NB4 (cell line): Measurements from ENCODE around the gene CDK15.

Experiments used
- DNase-seq: peaks from one replicate; pipeline ENCODE4 v3.0.0; 2010; ENCODE audit warnings: low read depth
- H3K4me3 ChIP-seq: one replicate; pipeline ENCODE4 v1.5.1; 2011; ENCODE audit warnings: mild to moderate bottlenecking, low read depth, low read length, moderate library complexity
- MYC ChIP-seq: IDR thresholded peaks from 2 replicates; pipeline ENCODE4 v1.6.1; 2011; ENCODE audit warnings: low read depth, low read length
- POLR2A ChIP-seq: IDR thresholded peaks from 2 replicates; pipeline ENCODE4 v1.6.1; 2011; ENCODE audit warnings: mild to moderate bottlenecking; ENCODE audit not compliant: insufficient read length; ENCODE audit errors: extremely low read depth
- TF ChIP-seq, protein P1 (sequence below): IDR thresholded peaks from one replicate; pipeline ENCODE4 v1.5.1; 2012; ENCODE audit warnings: low read depth, low read length
- TF ChIP-seq, protein P2 (sequence below): IDR thresholded peaks from 2 replicates; pipeline ENCODE4 v1.6.1; 2011; ENCODE audit warnings: low read depth, low read length

The CDK15 gene

DNA sequence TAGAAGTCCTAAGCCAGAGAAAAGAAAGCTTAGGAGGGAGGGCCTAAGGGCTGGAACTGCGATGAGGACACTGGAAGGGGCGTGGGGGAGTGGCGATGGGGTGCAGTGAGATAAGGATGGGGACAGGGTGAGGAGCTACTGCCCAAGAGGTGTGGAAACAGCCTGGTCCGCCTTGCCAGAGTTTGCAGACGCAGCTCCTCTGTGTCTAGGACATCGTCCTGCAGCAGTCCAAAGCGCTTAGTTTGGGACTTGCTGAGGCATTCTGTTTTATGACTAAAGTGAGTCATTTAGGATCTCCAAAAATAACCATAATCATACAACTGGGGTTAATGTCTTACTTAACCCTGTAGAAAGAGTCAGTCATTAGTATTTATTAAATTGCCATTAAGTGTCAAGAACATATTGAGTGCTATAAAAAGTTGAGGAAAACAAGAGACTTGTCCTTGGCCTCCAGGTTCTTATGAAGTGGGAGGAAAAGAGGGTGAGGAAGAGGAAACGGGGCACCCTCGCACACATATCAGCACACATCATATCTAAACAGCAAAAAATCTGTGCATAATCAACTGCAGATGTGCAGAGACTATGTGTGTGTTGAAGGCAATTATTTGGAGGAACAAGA, 74.8 kb downstream of the CDK15 start:
- peak; percentile 58 for DNase-seq
- no peak overlapping the region for H3K4me3 ChIP-seq
- TF ChIP-seq MYC: no peak

DNA sequence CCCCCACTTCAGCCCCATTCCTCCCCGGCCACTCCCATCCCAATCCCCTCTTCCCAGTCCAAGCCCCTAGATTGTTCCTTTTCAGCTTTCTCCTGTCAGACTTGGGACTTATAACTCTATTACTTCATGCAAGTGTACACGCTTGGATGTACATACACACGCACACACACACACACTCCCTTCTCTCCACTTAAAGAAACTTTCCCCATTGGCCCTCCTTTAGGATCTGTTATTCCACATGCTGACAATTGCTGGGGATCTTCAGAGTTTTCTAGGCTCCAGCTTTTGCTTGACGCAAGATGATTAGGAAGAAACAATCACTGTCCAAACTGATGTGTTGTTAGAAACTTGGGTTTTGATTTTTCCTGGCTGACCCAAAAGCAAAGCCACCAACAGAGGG, 75.4 kb downstream of the CDK15 start:
- no peak for DNase-seq
- no peak overlapping the region for H3K4me3 ChIP-seq
- TF ChIP-seq, protein P1, sequence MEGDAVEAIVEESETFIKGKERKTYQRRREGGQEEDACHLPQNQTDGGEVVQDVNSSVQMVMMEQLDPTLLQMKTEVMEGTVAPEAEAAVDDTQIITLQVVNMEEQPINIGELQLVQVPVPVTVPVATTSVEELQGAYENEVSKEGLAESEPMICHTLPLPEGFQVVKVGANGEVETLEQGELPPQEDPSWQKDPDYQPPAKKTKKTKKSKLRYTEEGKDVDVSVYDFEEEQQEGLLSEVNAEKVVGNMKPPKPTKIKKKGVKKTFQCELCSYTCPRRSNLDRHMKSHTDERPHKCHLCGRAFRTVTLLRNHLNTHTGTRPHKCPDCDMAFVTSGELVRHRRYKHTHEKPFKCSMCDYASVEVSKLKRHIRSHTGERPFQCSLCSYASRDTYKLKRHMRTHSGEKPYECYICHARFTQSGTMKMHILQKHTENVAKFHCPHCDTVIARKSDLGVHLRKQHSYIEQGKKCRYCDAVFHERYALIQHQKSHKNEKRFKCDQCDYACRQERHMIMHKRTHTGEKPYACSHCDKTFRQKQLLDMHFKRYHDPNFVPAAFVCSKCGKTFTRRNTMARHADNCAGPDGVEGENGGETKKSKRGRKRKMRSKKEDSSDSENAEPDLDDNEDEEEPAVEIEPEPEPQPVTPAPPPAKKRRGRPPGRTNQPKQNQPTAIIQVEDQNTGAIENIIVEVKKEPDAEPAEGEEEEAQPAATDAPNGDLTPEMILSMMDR: no peak
- TF ChIP-seq MYC (no peak), POLR2A (no peak)
- TF ChIP-seq, protein P2, sequence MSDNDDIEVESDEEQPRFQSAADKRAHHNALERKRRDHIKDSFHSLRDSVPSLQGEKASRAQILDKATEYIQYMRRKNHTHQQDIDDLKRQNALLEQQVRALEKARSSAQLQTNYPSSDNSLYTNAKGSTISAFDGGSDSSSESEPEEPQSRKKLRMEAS: no peak

DNA sequence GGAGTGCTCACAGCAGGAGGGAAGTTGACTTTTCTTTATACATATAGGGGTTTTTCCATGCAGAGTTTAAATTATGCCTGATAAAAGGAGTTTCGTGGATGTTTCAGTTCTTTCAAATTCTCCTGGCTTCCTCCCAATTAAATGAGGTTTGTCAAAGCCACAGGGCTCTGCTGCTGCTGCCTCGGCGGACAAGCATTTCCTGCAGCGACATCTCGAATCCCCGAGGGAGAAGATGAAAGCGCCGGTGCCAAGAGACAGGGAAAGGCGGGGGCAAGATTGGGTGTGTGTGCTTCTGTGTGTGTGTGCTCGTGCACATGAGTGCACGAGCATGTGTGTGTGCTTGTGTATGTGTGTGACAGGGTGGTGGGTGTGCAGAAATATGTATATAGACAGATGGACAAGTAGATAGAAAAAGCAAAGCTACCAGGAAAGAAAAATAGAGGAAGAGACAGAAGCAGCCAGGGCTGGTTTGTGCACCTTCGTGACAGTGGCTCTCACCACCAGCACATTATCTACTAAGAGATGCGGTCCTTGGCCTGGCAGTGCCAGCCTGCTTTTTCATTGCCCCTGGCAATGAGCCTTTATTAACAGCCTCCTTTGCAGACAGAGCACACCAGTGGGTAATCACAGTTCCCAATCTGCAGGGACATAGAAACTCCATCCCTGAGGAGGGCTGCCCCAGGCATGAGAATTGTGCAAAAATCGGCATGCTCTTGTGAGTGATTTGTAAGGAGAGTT, 76.2 kb downstream of the CDK15 start:
- TF ChIP-seq MYC: no peak
- TF ChIP-seq, protein P2: 0 out of 2 replicates have a peak, but pooled peaks have one; percentile 4
- H3K4me3 ChIP-seq: peak overlapping the region; percentile 40
- DNase-seq: peak; percentile 84

DNA sequence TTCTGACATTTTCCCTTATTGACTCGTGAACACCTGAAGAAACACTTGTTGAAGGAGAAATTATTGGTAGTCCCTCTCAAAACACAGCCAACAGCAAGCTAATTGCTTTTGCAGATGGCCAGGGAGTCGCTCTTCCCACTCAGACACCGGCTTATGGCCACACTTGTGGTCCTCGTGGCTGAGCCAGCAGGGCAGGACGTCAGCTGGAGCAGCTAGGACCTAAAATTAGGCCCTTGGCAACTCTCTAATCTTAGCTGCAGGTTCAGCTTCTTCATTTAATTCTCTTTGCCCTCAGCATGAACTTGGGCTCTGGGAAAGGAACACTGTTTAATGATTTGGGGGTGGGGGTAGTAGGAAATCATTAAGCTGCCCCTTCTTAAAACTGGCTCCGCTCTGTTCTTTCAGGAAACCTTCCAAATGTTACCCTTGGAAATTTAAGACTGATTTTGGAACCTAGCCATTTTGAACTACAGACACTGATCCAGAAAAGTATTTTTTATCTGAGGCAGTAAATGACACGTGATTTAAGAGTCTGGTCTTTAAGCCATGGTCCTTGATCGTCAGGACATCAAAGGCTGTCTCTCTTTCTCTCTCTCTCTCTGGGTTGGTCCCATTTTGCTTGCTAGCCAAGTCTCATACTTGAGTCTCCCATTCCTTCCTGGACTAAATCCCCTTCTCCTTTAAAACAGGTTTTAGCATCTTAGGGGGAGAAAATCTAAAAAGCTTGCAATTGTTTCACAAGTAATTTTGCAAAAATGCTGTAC, 77.5 kb downstream of the CDK15 start:
- TF ChIP-seq POLR2A (no peak), MYC (no peak)
- TF ChIP-seq, protein P1: no peak
- TF ChIP-seq, protein P2: no peak
- peak; percentile 51 for DNase-seq
- no peak overlapping the region for H3K4me3 ChIP-seq

DNA sequence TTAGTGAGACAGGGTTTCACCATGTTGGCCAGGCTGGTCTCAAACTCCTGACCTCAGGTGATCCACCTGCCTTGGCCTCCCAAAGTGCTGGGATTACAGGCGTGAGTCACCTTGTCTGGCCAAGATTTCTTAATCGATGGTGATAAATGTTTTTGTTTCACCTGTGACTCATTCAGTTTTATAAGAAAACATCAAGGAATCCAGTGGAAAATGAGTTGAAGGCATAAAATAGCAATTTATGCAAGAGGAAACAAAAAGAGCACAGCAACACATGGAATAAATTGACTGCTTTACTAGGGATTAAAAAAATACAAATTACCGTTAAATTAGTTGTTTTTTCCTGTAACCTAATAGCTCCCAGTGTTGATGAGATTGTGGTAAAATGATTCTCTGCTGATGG, 80.2 kb downstream of the CDK15 start:
- no peak for DNase-seq
- no peak overlapping the region for H3K4me3 ChIP-seq
- no peak for TF ChIP-seq POLR2A
- TF ChIP-seq, protein P1: no peak
- TF ChIP-seq MYC: no peak
- TF ChIP-seq, protein P2: no peak

DNA sequence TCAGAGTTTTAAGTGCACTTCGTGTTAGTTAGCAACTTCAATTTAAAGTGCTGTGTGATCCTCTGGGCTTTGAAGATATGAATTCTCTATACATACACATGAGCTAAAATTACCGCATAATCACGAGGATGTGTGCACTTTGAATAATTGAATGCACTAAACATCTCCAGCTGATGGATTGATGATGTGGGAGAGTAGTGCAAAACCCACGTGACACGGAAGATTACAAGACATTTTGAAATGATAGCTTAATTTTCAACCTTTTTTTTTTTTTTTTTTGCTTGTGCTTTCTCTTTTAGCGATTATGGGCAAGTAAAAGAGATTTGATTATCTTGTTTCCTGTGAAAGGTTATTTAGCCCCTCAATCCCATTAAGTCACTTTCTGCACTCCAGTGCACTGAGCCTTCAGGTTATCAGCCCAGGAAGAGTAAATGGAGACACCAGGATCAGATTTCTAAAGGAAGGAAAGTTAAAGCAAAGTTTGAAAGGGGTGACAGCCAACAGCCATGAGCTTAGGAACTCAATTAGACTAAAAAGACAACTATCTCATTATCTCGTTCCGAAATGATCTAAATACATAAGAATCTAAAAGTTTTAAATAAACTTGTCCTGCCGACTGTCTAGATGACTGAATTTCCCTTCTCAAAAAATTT, 81.6 kb downstream of the CDK15 start:
- TF ChIP-seq MYC: no peak
- TF ChIP-seq, protein P2: no peak
- no peak for TF ChIP-seq POLR2A
- TF ChIP-seq, protein P1: no peak
- DNase-seq: no peak
- H3K4me3 ChIP-seq: no peak overlapping the region
